ENCODE results near the gene MYO16.

The MYO16 gene

GRCh38 chr13:108629181-108629752 is at the start of gene MYO16:
Gene MYO16 (plus strand): TSS chr13:108629611. CDS start chr13:108629845, 234 bp downstream.
- TF ChIP-seq CTCF (IDR thresholded peaks at IDR 0.05; ENCODE audit: low read length, missing control alignments) = no peak

GRCh38 chr13:108586826-108587225 is 42.6 kb upstream of the MYO16 start:
- DNase-seq (ENCODE audit: low read depth) = no peak
- no peak overlapping the region for H3K4me3 ChIP-seq (replicated peaks; ENCODE audit: low read depth, low read length)
- no peak for TF ChIP-seq CTCF (IDR thresholded peaks at IDR 0.05; ENCODE audit: low read length, missing control alignments)

More at GRCh38 chr13:108629181-108629752, at the start of gene MYO16:
- DNase-seq (ENCODE audit: low read depth) = no peak
- H3K4me3 ChIP-seq (replicated peaks; ENCODE audit: low read depth, low read length) = no peak within 1 kb of the TSS

GRCh38 chr13:108588516-108588915 is 40.9 kb upstream of the MYO16 start:
- H3K4me3 ChIP-seq (replicated peaks; ENCODE audit: low read depth, low read length) = no peak overlapping the region
- no peak for DNase-seq (ENCODE audit: low read depth)
- TF ChIP-seq CTCF (IDR thresholded peaks at IDR 0.05; ENCODE audit: low read length, missing control alignments) = no peak

GRCh38 chr13:108594153-108594552 is 35.3 kb upstream of the MYO16 start:
- no peak overlapping the region for H3K4me3 ChIP-seq (replicated peaks; ENCODE audit: low read depth, low read length)
- TF ChIP-seq CTCF (IDR thresholded peaks at IDR 0.05; ENCODE audit: low read length, missing control alignments) = no peak
- DNase-seq (ENCODE audit: low read depth) = no peak

GRCh38 chr13:108595436-108596274 is 33.8 kb upstream of the MYO16 start:
- no peak overlapping the region for H3K4me3 ChIP-seq (replicated peaks; ENCODE audit: low read depth, low read length)
- DNase-seq (ENCODE audit: low read depth) = no peak
- no peak for TF ChIP-seq CTCF (IDR thresholded peaks at IDR 0.05; ENCODE audit: low read length, missing control alignments)

- no peak for TF ChIP-seq CTCF (IDR thresholded peaks at IDR 0.05; ENCODE audit: low read length, missing control alignments)
- no peak overlapping the region for H3K4me3 ChIP-seq (replicated peaks; ENCODE audit: low read depth, low read length)
- DNase-seq (ENCODE audit: low read depth) = no peak
Measured at GRCh38 chr13:108597943-108598342, 31.5 kb upstream of the MYO16 start.

Measured in fibroblast of pulmonary artery (primary cell).